ENCODE measurements around the gene FBXO36. TPM values are rescaled to one million over a fixed set of nuclear protein-coding genes. Genes with fewer than 3 reads are reported as not detected.

The FBXO36 gene
- total RNA-seq, 4 donors from 2014 or later: 1.9 to 3.8 (median 2.4) TPM

- TF ChIP-seq CTCF (IDR thresholded peaks at IDR 0.05; ENCODE audit: low read depth): no peak
These were observed 101.0 kb downstream of the FBXO36 start for GRCh38 chr2:230023313-230023712.

- no peak for TF ChIP-seq CTCF (IDR thresholded peaks at IDR 0.05; ENCODE audit: low read depth)
These were observed 119.9 kb downstream of the FBXO36 start for GRCh38 chr2:230042195-230042594.

GRCh38 chr2:230043025-230043424, 120.7 kb downstream of the FBXO36 start:
- TF ChIP-seq CTCF (IDR thresholded peaks at IDR 0.05; ENCODE audit: low read depth): no peak

- no peak for TF ChIP-seq CTCF (IDR thresholded peaks at IDR 0.05; ENCODE audit: low read depth)
These were observed 121.2 kb downstream of the FBXO36 start for GRCh38 chr2:230043461-230043860.

- TF ChIP-seq CTCF (IDR thresholded peaks at IDR 0.05; ENCODE audit: low read depth): no peak
These were observed 124.2 kb downstream of the FBXO36 start for GRCh38 chr2:230046491-230046890.

- TF ChIP-seq CTCF (IDR thresholded peaks at IDR 0.05; ENCODE audit: low read depth): no peak
These were observed 125.8 kb downstream of the FBXO36 start for GRCh38 chr2:230048010-230048671.

- no peak for TF ChIP-seq CTCF (IDR thresholded peaks at IDR 0.05; ENCODE audit: low read depth)
These were observed 127.8 kb downstream of the FBXO36 start for GRCh38 chr2:230050136-230050535.

Measured in subcutaneous adipose tissue (tissue), 4 donors.